K562 (cell line): Measurements from ENCODE around the gene EPYC. TPM values are rescaled to one million over a fixed set of nuclear protein-coding genes. Genes with fewer than 3 reads are reported as not detected.

Source experiments
- ATAC-seq: fragments of 200-7000 bp; cut with Tn5 transposase; 3 replicates; pipeline ENCODE4 v1.9.1; 2020; ENCODE audit warnings: moderate library complexity
- BruUV-seq: library from RNA; stranded (reverse); fragments of 400-500 nt; replicated peaks from 2 replicates; lab custom pipeline; 2021; lab: Mats Ljungman, UMichigan
- CTCF ChIA-PET: fragments of 300-600 bp; formaldehyde crosslinking; extraction: SDS; loops from one replicate; lab custom pipeline; 2021; ENCODE audit warnings: low intra/inter-chr PET ratio; lab: Yijun Ruan, JAX
- POLR2A ChIA-PET: fragments of 300-600, 350-650 bp; sonication (Branson Sonifier 250); formaldehyde crosslinking; extraction: SDS; loops from one replicate; lab custom pipeline; 2021; ENCODE audit warnings: antibody characterized with exemption, inconsistent platforms; lab: Yijun Ruan, JAX
- DNase-seq, 4 experiments: peaks; one replicate each; pipeline versions ENCODE4 v3.0.0 to v3.0.0-alpha.2; 2011 to 2018; ENCODE audit warnings: low spot score in 3 of 4, mixed read lengths in 3 of 4; ENCODE audit errors: extremely low read depth in 1 of 4
- FAIRE-seq: peaks from 2 replicates; lab custom pipeline; 2011; peaks lifted over from hg19 to GRCh38; lab: Jason Lieb, UNC
- H2AFZ ChIP-seq: 2 replicates; pipeline ENCODE4 v1.6.0; 2011; ENCODE audit warnings: low read depth, low read length, control low read depth, inconsistent platforms
- H3K27ac ChIP-seq: fragments of 200-600 bp; 3 replicates; pipeline ENCODE4 v1.8.0; 2011; ENCODE audit warnings: low read depth, mild to moderate bottlenecking, control low read depth, inconsistent platforms, low read length, moderate library complexity, mixed read lengths; ENCODE audit errors: extremely low read depth
- H3K27me3 ChIP-seq, 2 experiments: fragments of 300-600 bp in 1 of 2; 2 replicates in 1 of 2; 3 replicates in 1 of 2; pipeline versions ENCODE4 v1.6.0 to v1.8.0; 2011; ENCODE audit warnings: inconsistent platforms in 2 of 2, low read length in 2 of 2, mild to moderate bottlenecking in 1 of 2, mixed read lengths in 1 of 2, moderate library complexity in 1 of 2; ENCODE audit not compliant: control insufficient read depth in 2 of 2, insufficient read depth in 2 of 2
- H3K36me3 ChIP-seq: fragments of 300-600 bp; 3 replicates; pipeline ENCODE4 v1.8.0; 2011; ENCODE audit warnings: mild to moderate bottlenecking, low read length, inconsistent platforms; ENCODE audit not compliant: control insufficient read depth, insufficient read depth
- H3K4me1 ChIP-seq, 2 experiments: fragments of 200-600 bp in 1 of 2; replicated peaks in 1 of 2; 2 replicates in 1 of 2; 3 replicates in 1 of 2; pipeline versions ENCODE4 v1.5.1 to v1.8.0; 2011; ENCODE audit warnings: inconsistent platforms in 2 of 2, low read length in 2 of 2, mild to moderate bottlenecking in 1 of 2, mixed read lengths in 1 of 2, moderate library complexity in 1 of 2; ENCODE audit not compliant: control insufficient read depth in 2 of 2, insufficient read depth in 2 of 2
- H3K4me2 ChIP-seq: 2 replicates; pipeline ENCODE4 v1.6.1; 2011; ENCODE audit warnings: low read length, control low read depth, inconsistent platforms, mixed read lengths; ENCODE audit not compliant: insufficient read depth
- H3K4me3 ChIP-seq: fragments of 200-600 bp; sonication (generic), shearing (Covaris generic); 2 replicates; pipeline ENCODE4 v1.5.1; 2016; ENCODE audit warnings: control low read depth, inconsistent platforms
- H3K79me2 ChIP-seq: fragments of 200-600 bp; 3 replicates; pipeline ENCODE4 v1.8.0; 2011; ENCODE audit warnings: low read length, inconsistent platforms; ENCODE audit not compliant: control insufficient read depth, insufficient read depth
- H3K9ac ChIP-seq, 2 experiments: 2 replicates each; pipeline versions ENCODE4 v1.6.0 to v1.6.1; 2011; ENCODE audit warnings: low read depth in 2 of 2, low read length in 2 of 2, control low read depth in 1 of 2, inconsistent platforms in 1 of 2, mild to moderate bottlenecking in 1 of 2, mixed read lengths in 1 of 2; ENCODE audit not compliant: insufficient read depth in 1 of 2
- H3K9me1 ChIP-seq: one replicate; pipeline ENCODE4 v1.6.0; 2011; ENCODE audit warnings: inconsistent platforms, mild to moderate bottlenecking, low read length, moderate library complexity; ENCODE audit not compliant: control insufficient read depth, insufficient read depth
- H3K9me3 ChIP-seq: replicated peaks from 2 replicates; pipeline ENCODE4 v1.5.1; 2011; ENCODE audit warnings: low read depth, low read length, inconsistent platforms; ENCODE audit not compliant: control insufficient read depth, insufficient read depth
- H4K20me1 ChIP-seq: replicated peaks from 2 replicates; pipeline ENCODE4 v1.6.1; 2011; ENCODE audit warnings: low read length, inconsistent platforms, mixed read lengths; ENCODE audit not compliant: control insufficient read depth, insufficient read depth
- AFF4 ChIP-seq: sonication (generic); formaldehyde crosslinking; IDR thresholded peaks from 2 replicates; pipeline ENCODE4 v1.8.0; 2023; ENCODE audit warnings: mild to moderate bottlenecking, missing genetic modification reagents
- ESRRA ChIP-seq: fragments of 450-650 bp; IDR thresholded peaks from 2 replicates; pipeline ENCODE4 v1.6.1; 2014; ENCODE audit warnings: low read depth, mild to moderate bottlenecking, moderate library complexity, borderline replicate concordance
- HMGXB4 ChIP-seq: sonication (generic); formaldehyde crosslinking; IDR thresholded peaks from 2 replicates; pipeline ENCODE4 v1.8.1; 2023; ENCODE audit warnings: mild to moderate bottlenecking, missing genetic modification reagents
- HOXB6 ChIP-seq: fragments of 250-450 bp; sonication (Bioruptor Pico); IDR thresholded peaks from 2 replicates; pipeline ENCODE4 v1.5.1; 2022; ENCODE audit warnings: mild to moderate bottlenecking, borderline replicate concordance
- IRF1 ChIP-seq: sonication (generic); formaldehyde crosslinking; IDR thresholded peaks from 2 replicates; pipeline ENCODE4 v1.8.0; 2022; ENCODE audit warnings: missing genetic modification reagents, mild to moderate bottlenecking, borderline replicate concordance
- KAT7 ChIP-seq: sonication (generic); formaldehyde crosslinking; IDR thresholded peaks from 2 replicates; pipeline ENCODE4 v1.8.0; 2022; ENCODE audit warnings: missing genetic modification reagents, mild to moderate bottlenecking, borderline replicate concordance
- KLF16 ChIP-seq: IDR thresholded peaks from 2 replicates; pipeline ENCODE4 v1.6.1; 2016; ENCODE audit warnings: antibody characterized with exemption
- NFE2L1 ChIP-seq: fragments of 450-650 bp; IDR thresholded peaks from 2 replicates; pipeline ENCODE4 v1.6.1; 2016; ENCODE audit warnings: missing genetic modification characterization, low read depth, mild to moderate bottlenecking, missing compliant biosample characterization, moderate library complexity, borderline replicate concordance
- OTX1 ChIP-seq: fragments of 450-650 bp; formaldehyde crosslinking; IDR thresholded peaks from 2 replicates; pipeline ENCODE4 v1.4.0; 2022; ENCODE audit warnings: mild to moderate bottlenecking
- SP2 ChIP-seq: IDR thresholded peaks from 2 replicates; pipeline ENCODE4 v1.6.1; 2011; ENCODE audit warnings: mild to moderate bottlenecking, low read depth, low read length, moderate library complexity; ENCODE audit not compliant: poor library complexity, severe bottlenecking; ENCODE audit errors: extremely low read depth
- TSC22D4 ChIP-seq: fragments of 450-650 bp; IDR thresholded peaks from 2 replicates; pipeline ENCODE4 v1.6.1; 2016; ENCODE audit warnings: missing genetic modification characterization, missing biosample characterization, control low read depth
- ZNF133 ChIP-seq: fragments of 250-450 bp; sonication (Bioruptor Pico); IDR thresholded peaks from 2 replicates; pipeline ENCODE4 v1.4.0; 2020; ENCODE audit warnings: mild to moderate bottlenecking
- WGBS: fragments of 100-300 bp; shearing (Covaris generic); methylation state at CpG from one replicate; pipeline ENCODE4 v1.1.6; 2016; ENCODE audit warnings: low coverage, mixed read lengths; ENCODE audit not compliant: insufficient coverage; ENCODE audit errors: missing lambda C conversion rate; 5-methylcytosine and 5-hydroxymethylcytosine counted together
- in situ Hi-C: fragments of 300-500 bp; cut with MboI; formaldehyde crosslinking; loops from 4 replicates; pipeline ENCODE4 v1.15.0; 2018; ENCODE audit warnings: inconsistent platforms, mixed read lengths
- intact Hi-C: fragments of 100-400 bp; cut with micrococcal nuclease; formaldehyde crosslinking; loops from 2 replicates; pipeline ENCODE4 v1.14.2; 2022
- polyA plus RNA-seq, 8 experiments: library from polyadenylated mRNA; depleted of rRNA in 4 of 8; stranded (reverse) in 5 of 8; unstranded in 3 of 8; fragments of >200 nt; fragmentation: Nextera tagmentation in 2 of 8; fragmentation: Illumina TruSeq in 1 of 8; extraction: Ambion mirVana in 2 of 8; extraction: Trizol in 1 of 8; gene quantifications; 2 replicates each; pipeline versions ENCODE4 v1.2.1 to v1.2.3, GENCODE V29; 2011 to 2014; ENCODE audit warnings: inconsistent platforms in 1 of 8, missing spikeins in 1 of 8
- total RNA-seq, 7 experiments: library from RNA; depleted of rRNA in 6 of 7; stranded (reverse); fragments of >200 nt in 6 of 7; fragmentation: Illumina TruSeq in 2 of 7; extraction: Trizol in 2 of 7; gene quantifications; 2 replicates each; pipeline versions ENCODE4 v1.2.1 to v1.2.3, GENCODE V29; 2011 to 2021; ENCODE audit warnings: low replicate concordance in 1 of 7
- TF ChIP-seq, protein P1 (sequence below): IDR thresholded peaks from 2 replicates; pipeline ENCODE4 v1.6.1; 2011; ENCODE audit warnings: borderline replicate concordance, low read depth, mild to moderate bottlenecking, moderate library complexity, low read length; ENCODE audit not compliant: insufficient read depth, poor library complexity, severe bottlenecking

Gene EPYC
- total and polyA plus RNA-seq, 9 of the 15 experiments (the other 6 are each of a cell fraction or from before 2014, with no cell fraction given), result not detected

GRCh38 chr12:90999527-90999926 lies 5.2 kb downstream of the EPYC start:
- no peaks in the 10 kb centered on the region for H4K20me1 ChIP-seq
- in situ Hi-C loops, result loop anchor here (25.0 kb wide), 1 partner anchor 338 kb away; no protein-coding TSS in a partner anchor
- POLR2A ChIA-PET, result no interaction called here
- TF ChIP-seq ZNF133 (CRISPR knock-in tag) (no peak), KAT7 (CRISPR knock-in tag) (no peak), HOXB6 (CRISPR knock-in tag) (no peak), NFE2L1 (tag) (no peak), OTX1 (CRISPR knock-in tag) (no peak), TSC22D4 (tag) (no peak), HMGXB4 (no peak), ESRRA (no peak), IRF1 (no peak), KLF16 (no peak), SP2 (no peak), AFF4 (CRISPR knock-in tag) (no peak)
- TF ChIP-seq, protein P1, sequence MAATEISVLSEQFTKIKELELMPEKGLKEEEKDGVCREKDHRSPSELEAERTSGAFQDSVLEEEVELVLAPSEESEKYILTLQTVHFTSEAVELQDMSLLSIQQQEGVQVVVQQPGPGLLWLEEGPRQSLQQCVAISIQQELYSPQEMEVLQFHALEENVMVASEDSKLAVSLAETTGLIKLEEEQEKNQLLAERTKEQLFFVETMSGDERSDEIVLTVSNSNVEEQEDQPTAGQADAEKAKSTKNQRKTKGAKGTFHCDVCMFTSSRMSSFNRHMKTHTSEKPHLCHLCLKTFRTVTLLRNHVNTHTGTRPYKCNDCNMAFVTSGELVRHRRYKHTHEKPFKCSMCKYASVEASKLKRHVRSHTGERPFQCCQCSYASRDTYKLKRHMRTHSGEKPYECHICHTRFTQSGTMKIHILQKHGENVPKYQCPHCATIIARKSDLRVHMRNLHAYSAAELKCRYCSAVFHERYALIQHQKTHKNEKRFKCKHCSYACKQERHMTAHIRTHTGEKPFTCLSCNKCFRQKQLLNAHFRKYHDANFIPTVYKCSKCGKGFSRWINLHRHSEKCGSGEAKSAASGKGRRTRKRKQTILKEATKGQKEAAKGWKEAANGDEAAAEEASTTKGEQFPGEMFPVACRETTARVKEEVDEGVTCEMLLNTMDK, result no peak

More at GRCh38 chr12:90999527-90999926, 5.2 kb downstream of the EPYC start:
- BruUV-seq, result no TSS peak
- CTCF ChIA-PET, result no interaction called here
- H3K79me2 ChIP-seq, result no peaks in the 10 kb centered on the region
- H3K36me3 ChIP-seq, result no peaks in the 10 kb centered on the region
- DNase-seq (no peak), ATAC-seq (no peak), FAIRE-seq (no peak)
- H3K9me1 ChIP-seq, result no peaks in the 10 kb centered on the region
- no peaks in the 10 kb centered on the region for H3K27me3 ChIP-seq
- no peak overlapping the region for H3K9ac ChIP-seq
- H2AFZ ChIP-seq, result no peak overlapping the region
- no peak overlapping the region for H3K4me3 ChIP-seq
- no peak overlapping the region for H3K27ac ChIP-seq
- no peaks in the 10 kb centered on the region for H3K9me3 ChIP-seq
- intact Hi-C loops, result no loop called here
- no peak overlapping the region for H3K4me2 ChIP-seq
- WGBS, result 0% methylated on average over 2 of the region's 2 CpGs
- no peaks in the 10 kb centered on the region for H3K4me1 ChIP-seq
